ENCODE data around the gene CFAP210. TPM values are rescaled to one million over a fixed set of nuclear protein-coding genes. Genes with fewer than 3 reads are reported as not detected.
"Not testable (repeated sequence)": the region's sequence is repeated elsewhere in the genome, so short reads cannot be mapped to it uniquely, and the experiment has no call there.

The CFAP210 gene
- total RNA-seq, 1 donor from 2014 or later: 0.72 TPM

GRCh38 chr2:169623235-169623634, 71.0 kb downstream of the CFAP210 start:
- DNase-seq (ENCODE audit: low spot score): no peak

- no peak for DNase-seq (ENCODE audit: low spot score)
These were observed 73.7 kb downstream of the CFAP210 start for GRCh38 chr2:169620509-169620908.

- no peak for DNase-seq (ENCODE audit: low spot score)
These were observed 74.3 kb downstream of the CFAP210 start for GRCh38 chr2:169619946-169620345.

GRCh38 chr2:169615982-169616381, 78.2 kb downstream of the CFAP210 start:
- DNase-seq (ENCODE audit: low spot score): not testable (repeated sequence)

GRCh38 chr2:169613876-169614275, 80.3 kb downstream of the CFAP210 start:
- DNase-seq (ENCODE audit: low spot score): no peak

GRCh38 chr2:169609264-169609663, 84.9 kb downstream of the CFAP210 start:
- DNase-seq (ENCODE audit: low spot score): no peak

GRCh38 chr2:169599568-169599967, 94.6 kb downstream of the CFAP210 start:
- no peak for DNase-seq (ENCODE audit: low spot score)

- DNase-seq (ENCODE audit: low spot score): no peak
These were observed 95.2 kb downstream of the CFAP210 start for GRCh38 chr2:169598982-169599381.

- not testable (repeated sequence) for DNase-seq (ENCODE audit: low spot score)
These were observed 97.7 kb downstream of the CFAP210 start for GRCh38 chr2:169596546-169596945.

Other genes with a start within 250 kb of the CFAP210 start
- gene BBS5, start 214.9 kb downstream of the CFAP210 start, total RNA-seq (ENCODE audit: insufficient read depth, low replicate concordance): 13.7 TPM
- gene KLHL41, start 184.7 kb downstream of the CFAP210 start, total RNA-seq (ENCODE audit: insufficient read depth, low replicate concordance): 0.72 TPM
- 14.2 TPM for gene FASTKD1, start 120.5 kb downstream of the CFAP210 start, total RNA-seq (ENCODE audit: insufficient read depth, low replicate concordance)
- 35.4 TPM for gene PPIG, start 110.1 kb downstream of the CFAP210 start, total RNA-seq (ENCODE audit: insufficient read depth, low replicate concordance)
- gene PHOSPHO2, start 64 bp upstream of the CFAP210 start, total RNA-seq (ENCODE audit: insufficient read depth, low replicate concordance): 5.8 TPM
- 31.8 TPM for gene KLHL23, start 39.4 kb upstream of the CFAP210 start, total RNA-seq (ENCODE audit: insufficient read depth, low replicate concordance)
- gene SSB, start 104.5 kb upstream of the CFAP210 start, total RNA-seq (ENCODE audit: insufficient read depth, low replicate concordance): 78.7 TPM
- 29.1 TPM for gene METTL5, start 130.5 kb upstream of the CFAP210 start, total RNA-seq (ENCODE audit: insufficient read depth, low replicate concordance)
- 124 TPM for gene UBR3, start 133.0 kb upstream of the CFAP210 start, total RNA-seq (ENCODE audit: insufficient read depth, low replicate concordance)